NCI-H2081 (cell line): ENCODE results near the gene CALCOCO1.

Experiments used
- DNase-seq, 2 experiments: peaks; one replicate each; lab custom pipeline; 2025; lab: John Stamatoyannopoulos, UW

Gene CALCOCO1

GRCh38 chr12:53752192-53752601, 24.9 kb upstream of the CALCOCO1 start:
- no peak for DNase-seq

- peak; percentile 44 to 48 for DNase-seq
These were observed 24.3 kb upstream of the CALCOCO1 start, which contains the start of gene CISTR for GRCh38 chr12:53751336-53752191. TSS of gene CISTR (minus strand) at chr12:53751979.

- DNase-seq: peak in 1 of 2 experiments; percentile 40
These were observed 23.6 kb upstream of the CALCOCO1 start for GRCh38 chr12:53750812-53751335.

- DNase-seq: no peak
These were observed 22.9 kb upstream of the CALCOCO1 start for GRCh38 chr12:53749986-53750811.

DNA sequence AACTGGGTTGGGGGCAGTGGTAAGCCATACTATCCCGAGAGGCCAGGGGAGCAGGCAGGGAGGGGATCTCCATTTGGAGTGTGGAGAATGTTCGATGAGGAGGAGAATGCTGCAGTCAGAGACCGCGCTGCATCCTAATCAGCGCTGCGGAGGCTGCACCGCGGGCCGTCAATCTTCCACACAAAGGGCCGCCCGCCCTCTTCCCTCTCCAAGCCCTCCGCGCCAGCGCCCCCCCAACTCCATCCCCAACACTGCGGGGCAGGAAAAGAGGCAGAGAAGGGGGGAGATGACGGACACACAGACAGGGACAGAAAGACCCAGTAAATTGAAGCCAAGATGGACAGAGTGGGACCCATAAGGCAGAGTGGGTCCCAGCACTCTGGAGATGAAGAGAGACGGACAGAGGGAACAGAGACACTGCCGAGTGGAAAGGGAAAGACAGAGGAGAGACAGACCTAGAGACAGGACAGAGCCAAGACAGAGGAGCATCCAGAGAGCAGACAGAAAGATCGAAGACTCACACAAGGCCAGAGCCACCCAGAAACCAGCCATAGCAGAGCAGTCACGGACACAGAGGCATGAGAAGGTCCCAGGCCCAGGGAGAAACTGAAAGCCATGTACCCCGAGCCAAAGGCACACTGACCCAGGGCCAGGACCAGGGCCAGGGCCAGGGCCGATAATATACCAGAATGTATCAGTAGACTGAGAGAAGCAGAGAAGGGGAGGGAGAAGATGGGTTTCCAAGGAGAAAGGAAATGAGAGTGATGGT, 21.0 kb upstream of the CALCOCO1 start:
- DNase-seq: no peak

GRCh38 chr12:53747095-53747494, 19.8 kb upstream of the CALCOCO1 start:
- DNase-seq: no peak

- DNase-seq: peak; percentile 82 to 89
These were observed 19.4 kb upstream of the CALCOCO1 start for GRCh38 chr12:53746592-53747092.

DNA sequence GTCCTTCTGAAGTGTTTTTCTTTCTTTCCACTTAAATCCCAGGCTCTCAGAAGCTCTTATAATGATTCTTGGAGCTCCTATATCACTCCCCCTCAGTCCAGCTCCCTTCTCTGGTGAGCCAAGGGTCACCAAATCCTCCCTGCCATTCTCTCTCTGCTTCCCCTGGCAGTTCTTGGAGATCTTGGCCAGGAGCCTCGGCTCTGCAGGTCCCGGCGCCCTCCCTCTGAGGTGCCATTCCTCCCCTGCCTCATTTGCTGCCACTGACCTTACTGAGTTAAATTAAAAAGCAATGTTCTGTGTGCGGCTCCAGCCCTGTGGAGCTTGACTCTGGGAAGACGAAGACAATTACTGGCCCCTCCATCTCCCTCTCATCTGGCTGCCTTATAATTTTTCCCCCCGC, 17.5 kb upstream of the CALCOCO1 start:
- no peak for DNase-seq

- no peak for DNase-seq
These were observed 16.8 kb upstream of the CALCOCO1 start for GRCh38 chr12:53744130-53744441.

DNA sequence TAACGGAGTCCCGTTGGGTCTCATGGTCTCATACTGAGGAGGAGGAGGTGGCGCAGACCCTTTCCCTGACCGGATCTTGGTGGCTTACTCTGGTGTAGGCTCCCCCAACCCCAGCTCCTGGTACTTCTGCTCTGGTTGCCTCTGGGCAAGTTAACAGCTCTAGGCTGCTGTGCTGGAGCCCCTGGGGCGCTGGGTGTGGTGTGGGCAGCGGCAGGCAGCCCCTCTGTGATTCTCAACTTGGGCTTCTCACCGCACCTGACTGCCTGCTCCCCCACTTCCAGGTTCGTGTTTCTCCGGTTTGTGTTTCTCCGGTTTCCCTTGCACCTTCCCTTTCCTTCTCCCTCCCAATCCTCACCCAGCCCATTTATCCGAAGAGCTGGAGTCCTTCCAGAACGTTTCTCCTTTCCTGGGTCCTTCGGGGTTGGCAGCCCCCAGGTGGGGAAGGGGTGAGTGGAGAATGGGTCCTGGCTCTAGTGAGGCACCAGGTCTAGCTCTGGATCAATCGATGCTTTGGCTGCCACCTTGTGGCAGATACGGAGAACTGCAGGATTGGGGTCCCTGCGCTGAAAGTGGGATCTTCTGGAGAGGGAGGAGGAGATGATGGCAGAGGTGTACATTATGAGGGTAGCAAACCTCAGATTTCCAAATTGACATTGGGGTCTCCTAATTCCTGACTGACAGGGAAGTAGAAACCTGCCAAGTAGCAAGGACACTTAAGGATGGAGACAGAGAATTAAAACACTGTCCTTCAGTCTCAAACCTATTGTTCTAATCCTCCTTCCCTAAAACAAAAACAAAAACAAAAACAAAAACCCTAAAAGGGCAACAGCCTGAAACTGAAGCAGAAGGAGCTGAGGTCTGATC, 16.2 kb upstream of the CALCOCO1 start:
- DNase-seq: peak; percentile 61 to 68

- DNase-seq: no peak
These were observed 12.9 kb upstream of the CALCOCO1 start for GRCh38 chr12:53740130-53740491.

DNA sequence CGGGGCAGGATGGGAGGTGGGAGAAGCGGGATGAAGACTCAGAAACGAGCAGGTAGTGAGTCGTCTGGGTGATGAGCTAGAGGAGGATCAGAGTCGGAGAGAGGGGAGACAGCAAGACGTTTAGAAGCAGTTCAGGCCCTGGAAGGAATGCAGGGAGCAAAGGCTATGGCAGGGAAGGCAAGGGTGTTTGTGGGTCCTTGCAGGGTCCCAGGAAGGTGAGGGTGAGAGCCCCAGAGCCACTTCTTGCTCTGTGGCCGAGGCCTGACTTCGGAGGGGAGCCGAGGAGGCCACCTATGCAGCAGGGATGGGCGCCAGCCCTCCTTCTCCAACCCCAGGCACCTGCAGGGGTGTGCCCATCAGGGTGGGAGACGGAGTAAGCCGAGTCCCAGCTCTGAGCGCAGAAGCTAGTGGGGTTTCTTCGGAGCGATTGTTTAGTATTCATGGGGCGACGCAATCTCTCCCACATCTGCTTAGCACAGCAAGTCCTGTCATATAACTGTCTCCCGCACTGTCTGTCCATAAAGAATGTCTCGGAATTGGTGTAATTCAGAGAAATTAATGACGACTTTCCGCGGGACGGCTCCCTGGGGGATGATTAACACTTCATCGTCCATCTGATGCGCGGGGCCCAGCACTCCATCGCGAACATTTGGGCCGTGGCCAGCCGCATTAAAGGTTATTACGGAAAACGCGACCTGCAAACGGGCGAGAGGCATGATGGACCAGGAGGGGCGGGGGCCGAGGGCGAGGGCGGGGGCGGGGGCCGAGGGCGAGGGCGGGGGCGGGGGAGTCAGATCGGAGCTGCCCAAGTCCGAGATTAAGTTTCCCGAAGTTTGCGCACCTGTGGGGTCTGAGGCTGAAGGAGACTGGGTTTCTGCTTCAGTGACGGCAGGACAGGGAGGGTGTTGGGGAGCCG, 12.2 kb upstream of the CALCOCO1 start:
- peak in 1 of 2 experiments; percentile 35 for DNase-seq

- DNase-seq: no peak
These were observed 11.4 kb upstream of the CALCOCO1 start for GRCh38 chr12:53738406-53739213.

DNA sequence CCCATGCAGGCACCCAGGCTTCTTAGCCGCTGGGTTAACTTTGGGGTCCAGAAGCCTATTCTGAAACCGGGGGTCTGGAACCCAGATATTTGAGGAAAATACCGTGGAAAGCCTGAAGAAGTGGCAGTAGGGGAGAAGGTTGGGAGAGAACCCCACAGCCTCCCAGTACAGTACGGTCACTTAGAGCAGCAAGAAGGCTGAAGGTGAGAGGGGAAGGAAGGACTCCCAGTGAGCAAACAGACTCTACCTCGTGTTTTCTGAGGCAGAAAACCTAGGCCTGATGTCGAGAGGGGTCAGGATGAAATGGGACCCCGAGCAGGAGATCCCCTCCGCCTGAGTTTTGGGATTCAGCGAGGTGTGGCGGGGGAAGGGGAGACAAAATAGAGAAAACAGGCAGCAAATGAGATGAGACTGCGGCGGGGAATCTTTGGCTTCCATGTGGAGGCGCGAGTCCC, 10.7 kb upstream of the CALCOCO1 start:
- DNase-seq: no peak

DNA sequence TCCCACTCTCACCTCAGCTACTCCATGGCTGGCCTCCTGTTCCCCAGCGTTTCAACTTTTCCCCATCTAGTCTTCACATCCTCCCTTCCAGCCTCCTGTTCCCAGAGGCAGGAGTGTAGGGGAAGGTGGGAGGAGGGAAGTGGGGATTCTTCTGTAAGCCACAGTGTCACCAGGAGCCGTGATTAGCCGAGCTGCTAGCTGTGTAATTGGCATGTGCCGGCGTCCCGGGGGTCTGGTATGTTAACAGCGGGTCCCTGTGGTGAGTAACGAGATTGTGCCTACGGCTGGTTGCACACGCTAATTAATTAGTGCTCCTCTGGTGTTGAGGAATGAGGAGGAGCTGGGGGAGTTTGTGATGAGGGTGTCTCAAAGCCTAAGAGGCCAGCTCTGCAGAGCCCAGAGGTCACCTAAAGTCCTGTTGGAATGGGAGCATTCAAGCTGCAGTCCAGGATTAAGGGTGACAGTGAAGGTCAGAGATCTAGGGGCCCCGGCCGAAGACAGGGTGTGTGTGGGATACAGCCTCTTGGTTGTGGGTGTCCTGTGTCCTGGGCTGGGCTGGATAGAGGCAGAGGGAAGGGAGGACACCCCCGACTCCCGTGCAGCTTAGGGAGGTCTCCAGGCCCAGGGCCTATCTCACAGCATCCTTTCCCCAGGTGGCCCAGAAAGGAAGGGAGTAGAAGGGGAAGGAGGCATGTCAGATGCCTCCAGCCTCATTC, 10.0 kb upstream of the CALCOCO1 start:
- DNase-seq: no peak

DNA sequence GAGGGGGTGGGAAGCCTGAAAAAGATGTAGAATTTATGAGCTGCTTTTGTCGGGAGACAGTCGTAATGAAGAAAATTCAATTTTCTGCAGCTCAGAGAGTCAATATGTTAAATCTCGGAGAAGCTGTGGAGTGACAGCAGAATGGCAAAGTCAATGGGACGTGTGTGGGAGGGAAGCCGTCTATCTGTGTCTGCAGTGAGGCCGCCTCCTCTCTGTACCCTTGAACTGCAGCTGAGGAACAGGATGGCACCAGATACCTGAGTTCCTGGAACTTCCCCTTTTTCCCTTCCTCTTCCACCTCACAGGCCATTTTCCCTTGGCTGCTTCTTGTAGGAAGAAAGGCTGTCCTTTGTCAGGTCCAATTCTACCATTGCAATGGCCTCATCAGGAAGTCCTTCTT, 9.3 kb upstream of the CALCOCO1 start:
- DNase-seq: no peak

DNA sequence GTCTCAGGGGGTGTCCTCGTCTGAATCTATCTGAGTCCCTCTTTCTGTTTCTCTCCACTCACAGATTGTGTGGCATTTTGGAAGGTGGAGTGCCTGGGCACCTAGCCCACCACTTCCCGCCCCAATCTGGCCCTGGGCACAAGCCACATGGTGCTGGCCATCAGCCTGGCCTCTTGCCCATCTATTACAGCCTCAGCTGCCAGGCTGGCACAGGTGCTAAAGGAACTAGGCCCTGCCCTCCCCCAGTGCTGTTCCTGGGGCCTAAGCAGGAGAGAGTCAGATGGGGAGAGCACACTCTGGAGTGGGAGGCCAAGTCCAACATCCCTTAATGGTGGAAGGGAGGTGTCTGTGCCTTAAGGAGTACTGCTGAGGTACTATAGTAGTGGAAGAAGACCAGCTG, 8.3 kb upstream of the CALCOCO1 start:
- DNase-seq: no peak

GRCh38 chr12:53734425-53734824, 7.2 kb upstream of the CALCOCO1 start:
- no peak for DNase-seq
